ENCODE results near the gene MMP24OS. TPM values are rescaled to one million over a fixed set of nuclear protein-coding genes. Genes with fewer than 3 reads are reported as not detected.

The MMP24OS gene
- 8.8 TPM for total RNA-seq
- 10 to 100 TPM; 19.6 to 33.9 (median 23.4) TPM for polyA plus RNA-seq (ENCODE audit: insufficient read depth in 1 of 8, insufficient read length in 8 of 8, low replicate concordance in 1 of 8)
- long read RNA-seq, donor 1, transcript MMP24OS-201 (2 exons, 867 nt): major isoform, 6 of 10 reads
- long read RNA-seq, donor 1, partial matches to known transcripts: 0 of 10 reads
- long read RNA-seq, donor 1, other reads (novel, unspliced or antisense): 0 of 10 reads
- long read RNA-seq, donor 2, partial matches to known transcripts: 0 of 1 reads
- long read RNA-seq, donor 2, other reads (novel, unspliced or antisense): 0 of 1 reads
- long read RNA-seq, donor 3, transcript MMP24OS-209 (2 exons, 712 nt): minor isoform, 5 of 17 reads
- long read RNA-seq, donor 3, transcript MMP24OS-201 (2 exons, 867 nt): major isoform, 10 of 17 reads
- long read RNA-seq, donor 3, partial matches to known transcripts: 0 of 17 reads
- long read RNA-seq, donor 3, other reads (novel, unspliced or antisense): 0 of 17 reads
- long read RNA-seq, donor 4, transcript MMP24OS-201 (2 exons, 867 nt): major isoform, 8 of 13 reads
- long read RNA-seq, donor 4, partial matches to known transcripts: 0 of 13 reads
- long read RNA-seq, donor 4, other reads (novel, unspliced or antisense): 0 of 13 reads
- long read RNA-seq, donor 5, transcript MMP24OS-209 (2 exons, 712 nt): minor isoform, 11 of 33 reads
- long read RNA-seq, donor 5, transcript MMP24OS-201 (2 exons, 867 nt): major isoform, 16 of 33 reads
- long read RNA-seq, donor 5, transcript MMP24OS-203 (3 exons, 1,499 nt): minor isoform, 5 of 33 reads
- long read RNA-seq, donor 5, partial matches to known transcripts: 0 of 33 reads
- long read RNA-seq, donor 5, other reads (novel, unspliced or antisense): 0 of 33 reads
- long read RNA-seq, donor 6, transcript MMP24OS-209 (2 exons, 712 nt): minor isoform, 5 of 22 reads
- long read RNA-seq, donor 6, transcript MMP24OS-201 (2 exons, 867 nt): major isoform, 15 of 22 reads
- long read RNA-seq, donor 6, partial matches to known transcripts: 0 of 22 reads
- long read RNA-seq, donor 6, other reads (novel, unspliced or antisense): 0 of 22 reads
- long read RNA-seq, donor 7, transcript MMP24OS-201 (2 exons, 867 nt): major isoform, 19 of 27 reads
- long read RNA-seq, donor 7, transcript MMP24OS-209 (2 exons, 712 nt): minor isoform, 6 of 27 reads
- long read RNA-seq, donor 7, partial matches to known transcripts: 0 of 27 reads
- long read RNA-seq, donor 7, other reads (novel, unspliced or antisense): 0 of 27 reads
- long read RNA-seq, donor 8, transcript MMP24OS-201 (2 exons, 867 nt): major isoform, 9 of 22 reads
- long read RNA-seq, donor 8, partial matches to known transcripts: 7 of 22 reads
- long read RNA-seq, donor 8, other reads (novel, unspliced or antisense): 0 of 22 reads
- long read RNA-seq, donor 9, transcript MMP24OS-201 (2 exons, 867 nt): major isoform, 6 of 12 reads
- long read RNA-seq, donor 9, partial matches to known transcripts: 0 of 12 reads
- long read RNA-seq, donor 9, other reads (novel, unspliced or antisense): 0 of 12 reads
- long read RNA-seq, donor 10, transcript MMP24OS-201 (2 exons, 867 nt): major isoform, 9 of 23 reads
- long read RNA-seq, donor 10, transcript MMP24OS-209 (2 exons, 712 nt): minor isoform, 8 of 23 reads
- long read RNA-seq, donor 10, partial matches to known transcripts: 0 of 23 reads
- long read RNA-seq, donor 10, other reads (novel, unspliced or antisense): 0 of 23 reads
- long read RNA-seq, donor 11, partial matches to known transcripts: 0 of 10 reads
- long read RNA-seq, donor 11, other reads (novel, unspliced or antisense): 0 of 10 reads

- Histone ChIP-seq H3K4me1 (ENCODE audit: control insufficient read depth, insufficient read depth, low read length) (peaks cover 15% of the 10 kb centered on the region), H3K27ac (ENCODE audit: low read length) (peak within 1 kb of the TSS; percentile 79), H3K36me3 (ENCODE audit: control insufficient read depth, insufficient read depth, low read length) (peaks cover 55% of the 10 kb centered on the region), H3K9me3 (replicated peaks; ENCODE audit: control insufficient read depth, low read depth, low read length) (no peaks in the 10 kb centered on the region), H3K4me3 (ENCODE audit: low read length) (peak within 1 kb of the TSS; percentile 53), H3K27me3 (ENCODE audit: control insufficient read depth, insufficient read depth, low read length) (no peaks in the 10 kb centered on the region)
- WGBS (ENCODE audit: insufficient coverage): under 1% methylated on average over 63 of the region's 76 CpGs
- DNase-seq: peak; percentile 93
Observed at GRCh38 chr20:35277531-35278395, at the start of gene MMP24OS. Gene MMP24OS, minus strand, starts transcription at chr20:35278122. Its CDS starts 193 bp downstream, at chr20:35277929.

GRCh38 chr20:35327074-35327976 lies 49.4 kb upstream of the MMP24OS start:
- no peaks in the 10 kb centered on the region for H3K27me3 ChIP-seq (ENCODE audit: control insufficient read depth, insufficient read depth, low read length)
- peaks cover 5% of the 10 kb centered on the region for H3K36me3 ChIP-seq (ENCODE audit: control insufficient read depth, insufficient read depth, low read length)
- WGBS (ENCODE audit: insufficient coverage): 100% methylated on average over 1 of the region's 4 CpGs
- no peaks in the 10 kb centered on the region for H3K9me3 ChIP-seq (replicated peaks; ENCODE audit: control insufficient read depth, low read depth, low read length)
- H3K27ac ChIP-seq (ENCODE audit: low read length): peak overlapping the region; percentile 18
- H3K4me3 ChIP-seq (ENCODE audit: low read length): no peak overlapping the region
- DNase-seq: no peak
- H3K4me1 ChIP-seq (ENCODE audit: control insufficient read depth, insufficient read depth, low read length): peaks cover 13% of the 10 kb centered on the region

- 46% methylated on average over 2 of the region's 3 CpGs for WGBS (ENCODE audit: insufficient coverage)
- Histone ChIP-seq H3K36me3 (ENCODE audit: control insufficient read depth, insufficient read depth, low read length) (peaks cover 7% of the 10 kb centered on the region), H3K27ac (ENCODE audit: low read length) (peak overlapping the region; percentile 18), H3K4me3 (ENCODE audit: low read length) (no peak overlapping the region), H3K4me1 (ENCODE audit: control insufficient read depth, insufficient read depth, low read length) (peaks cover 13% of the 10 kb centered on the region), H3K27me3 (ENCODE audit: control insufficient read depth, insufficient read depth, low read length) (no peaks in the 10 kb centered on the region), H3K9me3 (replicated peaks; ENCODE audit: control insufficient read depth, low read depth, low read length) (no peaks in the 10 kb centered on the region)
- no peak for DNase-seq
Observed at GRCh38 chr20:35326740-35327073, 48.8 kb upstream of the MMP24OS start.

DNA sequence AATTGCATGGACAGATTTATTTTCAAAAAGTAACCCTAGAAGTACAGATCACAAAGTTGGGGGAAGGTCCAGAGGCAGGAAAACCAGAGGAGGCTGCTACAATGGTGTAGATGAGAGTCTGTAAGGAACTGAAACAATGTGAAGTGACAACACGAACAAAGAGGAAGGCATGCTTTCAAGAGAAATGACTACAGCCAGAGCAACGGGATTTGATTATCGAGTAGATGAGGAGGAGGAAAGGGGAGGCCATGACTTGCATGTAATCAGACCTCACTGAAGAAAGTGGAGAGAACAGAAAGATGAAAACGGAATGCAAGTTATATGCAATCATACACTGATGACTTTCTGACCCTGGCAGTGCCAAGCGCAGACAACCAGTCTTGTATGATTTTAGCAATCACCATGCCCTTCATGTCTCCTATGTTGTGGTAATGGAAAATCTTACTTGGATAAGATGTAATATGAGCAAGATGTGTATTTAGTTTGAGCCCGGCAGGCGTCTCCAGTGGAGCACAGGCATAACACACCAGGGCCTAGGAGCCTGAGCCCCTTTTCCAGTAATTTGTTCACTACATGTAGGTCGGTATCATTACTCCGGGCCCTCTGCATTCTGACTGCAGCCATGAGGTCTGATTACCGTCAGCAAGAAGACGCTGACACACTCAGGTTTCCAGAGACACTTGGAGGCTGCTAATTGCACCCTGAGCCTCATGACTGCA lies 48.3 kb upstream of the MMP24OS start:
- Histone ChIP-seq H3K9me3 (replicated peaks; ENCODE audit: control insufficient read depth, low read depth, low read length) (no peaks in the 10 kb centered on the region), H3K27me3 (ENCODE audit: control insufficient read depth, insufficient read depth, low read length) (no peaks in the 10 kb centered on the region), H3K4me3 (ENCODE audit: low read length) (no peak overlapping the region), H3K4me1 (ENCODE audit: control insufficient read depth, insufficient read depth, low read length) (peaks cover 13% of the 10 kb centered on the region), H3K27ac (ENCODE audit: low read length) (peak overlapping the region; percentile 42), H3K36me3 (ENCODE audit: control insufficient read depth, insufficient read depth, low read length) (peaks cover 8% of the 10 kb centered on the region)
- 46% methylated on average over 7 of the region's 11 CpGs for WGBS (ENCODE audit: insufficient coverage)
- no peak for DNase-seq

DNA sequence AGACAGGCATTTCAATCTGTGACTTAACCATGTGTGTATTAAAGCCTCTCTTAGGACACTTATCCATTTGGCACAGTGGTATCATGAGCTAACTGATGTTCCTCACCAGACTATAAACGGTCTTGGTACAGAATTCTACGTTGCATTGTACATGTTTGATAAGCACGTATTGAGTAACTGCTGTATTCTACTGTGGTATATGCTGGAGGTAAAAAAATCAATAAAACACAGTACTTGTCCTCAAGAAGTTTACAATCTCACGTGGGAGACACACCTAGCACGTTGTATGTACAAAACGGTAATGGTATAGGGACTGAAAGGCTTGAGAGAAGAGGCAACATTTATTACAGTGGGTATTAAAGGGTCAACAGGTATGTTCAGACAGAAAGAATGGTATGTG lies 47.5 kb upstream of the MMP24OS start:
- DNase-seq: no peak
- H3K9me3 ChIP-seq (replicated peaks; ENCODE audit: control insufficient read depth, low read depth, low read length): no peaks in the 10 kb centered on the region
- H3K4me1 ChIP-seq (ENCODE audit: control insufficient read depth, insufficient read depth, low read length): peaks cover 13% of the 10 kb centered on the region
- no peak overlapping the region for H3K27ac ChIP-seq (ENCODE audit: low read length)
- H3K36me3 ChIP-seq (ENCODE audit: control insufficient read depth, insufficient read depth, low read length): peaks cover 8% of the 10 kb centered on the region
- no CpG with 5 or more reads among the region's 6 CpGs for WGBS (ENCODE audit: insufficient coverage)
- no peaks in the 10 kb centered on the region for H3K27me3 ChIP-seq (ENCODE audit: control insufficient read depth, insufficient read depth, low read length)
- no peak overlapping the region for H3K4me3 ChIP-seq (ENCODE audit: low read length)

DNA sequence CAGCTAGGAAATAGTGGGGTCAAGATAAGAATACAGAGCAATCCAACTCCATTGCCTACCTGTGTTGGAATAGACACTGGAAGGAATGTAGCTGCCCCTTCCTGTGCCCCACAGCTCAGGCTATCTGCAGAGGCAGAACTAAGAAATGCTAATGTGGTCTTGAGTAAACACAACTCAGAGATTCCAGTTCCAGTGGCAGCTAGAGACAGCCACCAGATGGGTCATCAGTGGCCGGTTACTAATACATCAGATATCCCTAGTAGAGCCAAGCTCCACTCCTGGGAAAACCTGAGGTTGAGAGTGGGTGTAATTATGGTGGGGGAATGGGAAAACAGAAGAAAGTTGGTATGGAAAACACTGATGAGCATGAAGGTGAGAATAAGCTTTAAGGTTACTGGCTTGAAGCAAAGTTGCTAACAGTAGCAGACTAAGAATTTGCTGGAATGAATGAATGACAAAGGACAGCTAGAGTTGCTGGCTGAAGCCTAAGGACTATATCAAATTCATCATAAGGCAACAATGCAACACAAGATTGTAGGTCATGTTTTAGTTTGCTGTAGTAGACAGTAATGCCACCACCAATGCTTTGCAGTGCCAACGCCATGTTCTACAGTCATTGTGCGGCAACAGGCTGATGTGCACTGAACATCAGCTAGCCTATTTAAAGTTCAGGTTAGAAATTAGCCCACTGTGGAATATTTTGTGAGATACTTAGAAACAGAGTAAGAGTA lies 42.6 kb upstream of the MMP24OS start:
- H3K9me3 ChIP-seq (replicated peaks; ENCODE audit: control insufficient read depth, low read depth, low read length): no peaks in the 10 kb centered on the region
- H3K4me3 ChIP-seq (ENCODE audit: low read length): no peak overlapping the region
- H3K4me1 ChIP-seq (ENCODE audit: control insufficient read depth, insufficient read depth, low read length): peaks cover 5% of the 10 kb centered on the region
- H3K27ac ChIP-seq (ENCODE audit: low read length): no peak overlapping the region
- H3K27me3 ChIP-seq (ENCODE audit: control insufficient read depth, insufficient read depth, low read length): no peaks in the 10 kb centered on the region
- DNase-seq: no peak
- WGBS (ENCODE audit: insufficient coverage): 100% methylated on average over 2 of the region's 3 CpGs
- peaks cover 3% of the 10 kb centered on the region for H3K36me3 ChIP-seq (ENCODE audit: control insufficient read depth, insufficient read depth, low read length)

DNA sequence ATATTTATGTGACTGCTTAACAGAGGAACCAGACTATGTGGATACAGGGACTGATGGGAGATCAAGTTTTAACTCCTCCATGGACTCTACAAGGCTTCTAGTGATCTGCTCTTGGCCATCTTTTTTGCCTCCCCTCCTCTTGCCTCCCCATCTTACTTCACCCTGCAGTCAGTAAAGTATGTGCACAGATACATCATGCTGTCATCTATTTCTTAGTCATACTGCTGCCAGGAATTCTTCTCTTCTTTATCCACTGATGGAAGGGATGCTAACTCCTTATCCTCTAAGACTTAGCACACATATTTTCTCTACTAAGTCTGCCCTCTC lies 41.9 kb upstream of the MMP24OS start:
- no peak overlapping the region for H3K27ac ChIP-seq (ENCODE audit: low read length)
- no peak overlapping the region for H3K4me3 ChIP-seq (ENCODE audit: low read length)

More for the DNA sequence above, 41.9 kb upstream of the MMP24OS start:
- no peaks in the 10 kb centered on the region for H3K27me3 ChIP-seq (ENCODE audit: control insufficient read depth, insufficient read depth, low read length)
- no peak for DNase-seq
- H3K4me1 ChIP-seq (ENCODE audit: control insufficient read depth, insufficient read depth, low read length): peaks cover 5% of the 10 kb centered on the region
- H3K9me3 ChIP-seq (replicated peaks; ENCODE audit: control insufficient read depth, low read depth, low read length): no peaks in the 10 kb centered on the region
- H3K36me3 ChIP-seq (ENCODE audit: control insufficient read depth, insufficient read depth, low read length): peaks cover 3% of the 10 kb centered on the region

All from muscle of leg (tissue), 16 donors.